Stimulated activated naive CD8-positive, alpha-beta T cell treated with anti-CD3 and anti-CD28 coated beads, Interleukin-15, Interleukin-2, amounts not matched to agents 100 ng/mL and 50 ng/mL, for 24 hours (primary cell): ENCODE measurements around the gene GRM2.
A peak's percentile ranks its signal among the peaks of the same experiment; 100 is the strongest.

Source experiments
- H3K27ac Mint-ChIP-seq: one replicate; pipeline ENCODE4 v1.8.0; 2021; ENCODE audit warnings: mild to moderate bottlenecking, mixed read lengths
- H3K27me3 Mint-ChIP-seq: one replicate; pipeline ENCODE4 v1.8.0; 2021; ENCODE audit warnings: mixed read lengths
- H3K36me3 Mint-ChIP-seq: one replicate; pipeline ENCODE4 v1.8.0; 2021; ENCODE audit warnings: low read depth, mixed read lengths
- H3K4me1 Mint-ChIP-seq: one replicate; pipeline ENCODE4 v1.8.0; 2021; ENCODE audit warnings: low read depth, mixed read lengths
- H3K4me3 Mint-ChIP-seq: one replicate; pipeline ENCODE4 v1.8.0; 2021; ENCODE audit warnings: mild to moderate bottlenecking, mixed read lengths
- H3K9me3 Mint-ChIP-seq: one replicate; pipeline ENCODE4 v1.8.0; 2021; ENCODE audit warnings: mixed read lengths

GRM2 gene

DNA sequence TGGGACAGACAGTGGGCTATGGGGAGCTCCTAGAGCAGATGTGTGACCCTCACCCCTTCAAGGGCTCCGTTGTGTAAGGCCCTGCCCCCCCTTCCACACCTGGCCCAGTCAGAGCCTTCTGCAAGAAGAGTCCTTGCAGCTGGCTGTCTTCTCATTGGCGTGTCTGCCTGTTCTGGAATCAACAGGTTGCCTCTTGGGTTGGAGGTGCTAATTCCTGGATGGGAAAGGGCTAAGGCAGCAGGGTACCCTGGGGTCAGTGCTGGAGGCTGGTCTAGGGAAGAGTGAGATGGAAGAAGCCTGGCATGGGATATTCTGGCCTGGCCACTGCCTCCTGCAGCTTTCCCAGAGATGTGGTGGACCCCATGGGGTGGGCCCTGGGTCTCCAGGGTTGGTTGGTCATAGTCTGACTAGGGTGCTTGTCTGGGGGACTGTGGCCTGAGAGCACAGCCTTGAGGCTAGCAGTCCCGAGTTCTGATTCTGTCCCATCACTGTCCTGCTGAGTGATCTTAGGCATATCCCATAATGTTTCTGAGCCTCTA lies 30.7 kb upstream of the GRM2 start:
- Mint-ChIP-seq H3K36me3 (peaks cover 13% of the 10 kb centered on the region), H3K27ac (no peak overlapping the region), H3K4me3 (no peak overlapping the region), H3K4me1 (peaks cover 81% of the 10 kb centered on the region), H3K9me3 (no peaks in the 10 kb centered on the region), H3K27me3 (no peaks in the 10 kb centered on the region)

- Mint-ChIP-seq H3K4me3 (no peak overlapping the region), H3K9me3 (no peaks in the 10 kb centered on the region), H3K4me1 (peaks cover 90% of the 10 kb centered on the region), H3K27me3 (no peaks in the 10 kb centered on the region), H3K36me3 (peaks cover 17% of the 10 kb centered on the region), H3K27ac (no peak overlapping the region)
Observed at GRCh38 chr3:51677358-51677757, 29.5 kb upstream of the GRM2 start.

DNA sequence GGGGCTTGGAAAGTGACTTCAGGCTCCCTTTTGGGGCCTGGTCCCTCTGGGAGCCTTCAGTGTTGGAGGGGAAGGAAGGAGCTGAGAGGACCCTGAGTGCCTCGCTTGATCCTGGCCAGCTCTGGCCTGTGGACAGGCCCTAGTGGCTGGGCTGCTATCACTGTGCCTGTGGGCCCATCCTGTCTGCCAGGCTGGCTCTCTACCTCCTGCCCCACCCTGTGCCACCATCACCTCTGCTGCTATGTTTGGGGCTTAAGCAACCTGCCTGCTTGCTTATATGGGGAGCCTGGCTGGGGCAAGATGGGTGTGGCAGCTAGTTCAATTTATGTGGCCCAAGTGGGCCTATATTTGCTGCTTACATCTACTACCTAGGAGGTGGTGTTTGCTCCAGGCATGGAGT lies 28.7 kb upstream of the GRM2 start:
- H3K27ac Mint-ChIP-seq: no peak overlapping the region
- peaks cover 90% of the 10 kb centered on the region for H3K4me1 Mint-ChIP-seq
- peaks cover 18% of the 10 kb centered on the region for H3K36me3 Mint-ChIP-seq
- H3K4me3 Mint-ChIP-seq: no peak overlapping the region
- H3K9me3 Mint-ChIP-seq: no peaks in the 10 kb centered on the region
- no peaks in the 10 kb centered on the region for H3K27me3 Mint-ChIP-seq

- peak overlapping the region; percentile 29 for H3K27ac Mint-ChIP-seq
- H3K36me3 Mint-ChIP-seq: peaks cover 18% of the 10 kb centered on the region
- no peaks in the 10 kb centered on the region for H3K27me3 Mint-ChIP-seq
Observed at GRCh38 chr3:51678641-51679040, 28.2 kb upstream of the GRM2 start.

DNA sequence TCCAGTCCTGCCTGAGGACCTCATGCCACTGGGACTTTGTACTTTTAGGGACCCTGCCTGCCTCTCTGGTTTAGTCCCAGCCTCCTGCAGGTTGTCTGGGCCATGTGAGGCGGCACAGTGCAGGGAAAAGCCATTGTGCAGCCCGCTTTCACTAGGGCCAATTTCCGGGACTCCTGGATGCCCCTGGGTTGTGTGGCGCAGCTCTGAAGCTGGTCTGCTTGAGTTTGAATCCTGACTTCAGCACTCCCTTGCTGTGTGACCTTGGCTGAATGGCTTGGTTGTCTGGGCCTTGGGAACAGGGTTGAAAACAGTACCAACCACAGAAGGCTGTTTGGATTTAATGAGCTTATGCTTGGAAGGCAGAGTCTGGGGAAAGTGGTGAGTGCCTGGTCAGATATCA lies 27.6 kb upstream of the GRM2 start:
- Mint-ChIP-seq H3K36me3 (peaks cover 18% of the 10 kb centered on the region), H3K27me3 (no peaks in the 10 kb centered on the region), H3K4me1 (peaks cover 80% of the 10 kb centered on the region), H3K9me3 (no peaks in the 10 kb centered on the region), H3K27ac (peak overlapping the region; percentile 50), H3K4me3 (no peak overlapping the region)

More at GRCh38 chr3:51678641-51679040, 28.2 kb upstream of the GRM2 start:
- H3K9me3 Mint-ChIP-seq: no peaks in the 10 kb centered on the region
- H3K4me3 Mint-ChIP-seq: no peak overlapping the region
- H3K4me1 Mint-ChIP-seq: peaks cover 87% of the 10 kb centered on the region

- peak overlapping the region; percentile 50 for H3K27ac Mint-ChIP-seq
- peaks cover 80% of the 10 kb centered on the region for H3K4me1 Mint-ChIP-seq
- H3K9me3 Mint-ChIP-seq: no peaks in the 10 kb centered on the region
- H3K27me3 Mint-ChIP-seq: no peaks in the 10 kb centered on the region
- no peak overlapping the region for H3K4me3 Mint-ChIP-seq
- peaks cover 16% of the 10 kb centered on the region for H3K36me3 Mint-ChIP-seq
Observed at GRCh38 chr3:51679777-51680176, 27.1 kb upstream of the GRM2 start.

- Mint-ChIP-seq H3K27me3 (no peaks in the 10 kb centered on the region), H3K27ac (peak overlapping the region; percentile 64), H3K9me3 (no peaks in the 10 kb centered on the region), H3K4me3 (no peak overlapping the region), H3K4me1 (peaks cover 80% of the 10 kb centered on the region), H3K36me3 (peaks cover 17% of the 10 kb centered on the region)
Observed at GRCh38 chr3:51680196-51680595, 26.7 kb upstream of the GRM2 start.

GRCh38 chr3:51680663-51681230 lies 26.1 kb upstream of the GRM2 start:
- H3K36me3 Mint-ChIP-seq: peaks cover 18% of the 10 kb centered on the region
- peaks cover 80% of the 10 kb centered on the region for H3K4me1 Mint-ChIP-seq
- H3K9me3 Mint-ChIP-seq: no peaks in the 10 kb centered on the region
- peak overlapping the region; percentile 24 for H3K4me3 Mint-ChIP-seq
- H3K27ac Mint-ChIP-seq: peak overlapping the region; percentile 82
- H3K27me3 Mint-ChIP-seq: no peaks in the 10 kb centered on the region

GRCh38 chr3:51681453-51681852 lies 25.4 kb upstream of the GRM2 start:
- Mint-ChIP-seq H3K27me3 (no peaks in the 10 kb centered on the region), H3K36me3 (peaks cover 21% of the 10 kb centered on the region), H3K4me3 (peak overlapping the region; percentile 24), H3K4me1 (peaks cover 80% of the 10 kb centered on the region), H3K9me3 (no peaks in the 10 kb centered on the region), H3K27ac (peak overlapping the region; percentile 82)

DNA sequence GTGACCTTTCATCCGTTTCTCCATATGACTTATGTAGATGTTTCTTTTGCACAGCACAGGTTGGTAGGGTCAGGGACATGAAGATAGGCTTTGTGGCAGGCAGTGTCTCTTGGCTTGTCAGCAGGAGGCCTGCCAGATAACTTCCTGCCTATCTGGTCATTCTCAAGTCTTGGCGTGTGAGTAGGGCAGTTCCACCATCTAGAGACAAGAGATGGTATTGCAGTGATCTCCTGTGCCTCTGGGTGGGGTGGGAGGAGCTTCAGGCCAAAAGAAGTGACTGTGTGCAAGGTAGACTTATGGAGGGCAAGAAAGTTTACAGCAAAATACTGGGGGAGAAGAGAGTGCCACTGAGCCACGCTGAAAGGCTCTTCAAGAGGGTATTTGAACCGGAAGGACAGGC lies 24.8 kb upstream of the GRM2 start:
- Mint-ChIP-seq H3K4me1 (peaks cover 85% of the 10 kb centered on the region), H3K27ac (peak overlapping the region; percentile 32), H3K27me3 (no peaks in the 10 kb centered on the region), H3K9me3 (no peaks in the 10 kb centered on the region), H3K4me3 (peak overlapping the region; percentile 24), H3K36me3 (peaks cover 25% of the 10 kb centered on the region)

DNA sequence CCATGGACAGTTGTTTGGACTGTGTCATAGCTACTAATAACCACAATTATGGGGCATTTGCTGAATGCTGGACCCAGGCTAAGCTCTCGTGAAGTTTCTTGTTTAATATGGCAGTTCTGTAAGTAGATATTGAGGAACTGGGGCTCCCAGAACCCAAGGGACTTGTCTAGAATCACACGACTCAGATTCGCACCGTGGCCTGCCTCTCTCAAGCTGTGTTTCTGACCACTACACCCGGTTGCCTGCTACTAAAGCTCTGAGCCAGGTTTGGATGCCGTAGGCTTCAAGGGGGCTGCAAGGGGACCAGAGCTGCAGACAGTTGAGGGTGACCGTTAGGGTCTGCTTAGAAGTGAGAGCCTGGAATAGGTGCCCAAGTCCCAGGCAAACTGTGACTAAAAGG lies 24.3 kb upstream of the GRM2 start:
- peaks cover 28% of the 10 kb centered on the region for H3K36me3 Mint-ChIP-seq
- no peaks in the 10 kb centered on the region for H3K9me3 Mint-ChIP-seq
- peaks cover 88% of the 10 kb centered on the region for H3K4me1 Mint-ChIP-seq
- H3K4me3 Mint-ChIP-seq: no peak overlapping the region
- H3K27me3 Mint-ChIP-seq: no peaks in the 10 kb centered on the region
- H3K27ac Mint-ChIP-seq: no peak overlapping the region

GRCh38 chr3:51683566-51683965 lies 23.3 kb upstream of the GRM2 start:
- Mint-ChIP-seq H3K27me3 (no peaks in the 10 kb centered on the region), H3K9me3 (no peaks in the 10 kb centered on the region), H3K27ac (no peak overlapping the region), H3K4me3 (no peak overlapping the region), H3K36me3 (peaks cover 30% of the 10 kb centered on the region), H3K4me1 (peaks cover 87% of the 10 kb centered on the region)

DNA sequence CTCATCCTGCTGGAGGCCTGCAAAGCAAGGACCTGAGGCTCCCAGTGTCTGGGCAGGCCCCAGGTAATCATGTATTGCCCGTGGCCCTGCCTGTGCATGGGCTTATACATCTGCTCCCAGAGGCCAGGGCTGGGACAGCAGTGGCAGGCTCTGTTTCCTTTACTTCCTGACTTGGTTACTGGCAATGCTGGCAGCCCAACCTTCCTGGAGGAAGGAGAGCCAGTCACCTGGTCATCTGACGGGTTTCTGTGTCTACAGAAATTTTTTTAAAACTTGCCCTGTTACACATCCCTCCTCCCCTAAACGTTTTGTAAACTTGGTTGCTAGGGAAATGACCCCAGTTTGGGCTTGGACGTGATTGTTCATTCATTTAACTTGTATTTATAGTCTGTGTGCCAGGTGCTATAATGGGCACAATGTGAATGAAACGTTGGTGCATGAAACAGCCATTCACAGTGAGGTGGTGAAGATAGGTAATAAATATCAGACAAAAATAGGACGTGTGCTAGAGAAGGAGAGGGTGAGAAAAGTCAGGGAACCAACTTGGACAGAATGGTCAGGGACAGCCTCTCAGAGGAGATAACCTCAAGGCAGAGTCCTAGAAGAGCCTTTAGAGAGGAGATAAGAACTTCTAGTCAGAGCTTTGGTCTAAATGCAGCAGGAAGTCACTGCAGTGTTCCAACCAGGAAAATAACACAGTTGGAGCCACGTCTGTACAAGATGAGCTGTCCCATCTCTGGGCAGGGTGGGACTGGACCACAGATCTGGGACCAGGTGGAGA lies 21.7 kb upstream of the GRM2 start:
- H3K4me3 Mint-ChIP-seq: peak overlapping the region; percentile 62
- H3K27ac Mint-ChIP-seq: peak overlapping the region; percentile 94
- H3K9me3 Mint-ChIP-seq: no peaks in the 10 kb centered on the region
- peaks cover 76% of the 10 kb centered on the region for H3K4me1 Mint-ChIP-seq
- H3K36me3 Mint-ChIP-seq: peaks cover 38% of the 10 kb centered on the region
- H3K27me3 Mint-ChIP-seq: no peaks in the 10 kb centered on the region

GRCh38 chr3:51686056-51686455 lies 20.8 kb upstream of the GRM2 start:
- H3K36me3 Mint-ChIP-seq: peaks cover 38% of the 10 kb centered on the region
- H3K27ac Mint-ChIP-seq: peak overlapping the region; percentile 94
- no peaks in the 10 kb centered on the region for H3K27me3 Mint-ChIP-seq
- H3K9me3 Mint-ChIP-seq: no peaks in the 10 kb centered on the region
- peaks cover 69% of the 10 kb centered on the region for H3K4me1 Mint-ChIP-seq
- H3K4me3 Mint-ChIP-seq: peak overlapping the region; percentile 62

- Mint-ChIP-seq H3K9me3 (no peaks in the 10 kb centered on the region), H3K4me1 (peaks cover 62% of the 10 kb centered on the region), H3K4me3 (peak overlapping the region; percentile 62), H3K27me3 (no peaks in the 10 kb centered on the region), H3K27ac (peak overlapping the region; percentile 94), H3K36me3 (peaks cover 38% of the 10 kb centered on the region)
Observed at GRCh38 chr3:51686512-51687215, 20.2 kb upstream of the GRM2 start.
